Measurements from ENCODE around the gene ATAD1. TPM values are rescaled to one million over a fixed set of nuclear protein-coding genes. Genes with fewer than 3 reads are reported as not detected.
"Not testable (repeated sequence)": the region's sequence is repeated elsewhere in the genome, so short reads cannot be mapped to it uniquely, and the experiment has no call there.

ATAD1 gene
- total RNA-seq, 4 donors from 2014 or later: 36.6 to 52.8 (median 45.8) TPM

DNA sequence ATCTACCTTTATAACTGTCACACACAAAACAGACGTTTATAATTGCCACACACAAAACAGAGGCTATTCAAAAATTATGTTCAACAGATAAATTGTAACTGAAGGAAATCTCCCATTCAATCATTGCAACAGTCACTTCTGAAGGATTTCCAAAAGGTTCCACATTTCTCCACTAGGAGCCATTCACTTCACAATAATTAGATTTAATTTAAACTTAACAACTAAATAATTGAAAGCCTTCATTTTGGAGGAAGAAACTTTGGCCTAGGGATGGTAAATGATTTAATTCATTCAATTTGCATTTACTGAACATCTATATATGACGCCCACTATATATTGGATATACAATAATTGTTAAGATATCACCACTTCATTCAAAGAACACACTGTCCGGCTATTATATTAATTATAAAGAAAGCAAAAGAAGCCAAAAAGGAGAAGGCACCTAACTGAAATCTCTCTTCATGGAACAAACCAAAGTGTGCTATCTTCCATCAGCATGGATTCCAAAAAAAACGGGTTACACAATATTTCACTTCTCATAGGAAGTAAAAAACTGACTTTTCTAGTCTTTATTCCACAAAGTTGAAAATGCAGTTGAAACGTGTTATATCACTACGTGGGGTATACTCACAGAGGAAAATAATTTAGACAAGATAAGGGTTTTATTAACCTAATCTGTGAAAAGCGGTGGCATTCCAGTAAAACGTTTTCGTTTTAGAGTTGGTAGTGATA, 1.7 kb downstream of the ATAD1 start:
- TF ChIP-seq POLR2A (IDR thresholded peaks at IDR 0.05) (no peak), POLR2AphosphoS5 (IDR thresholded peaks at IDR 0.05) (no peak), EP300 (IDR thresholded peaks at IDR 0.05) (no peak)
- TF ChIP-seq, protein P1, sequence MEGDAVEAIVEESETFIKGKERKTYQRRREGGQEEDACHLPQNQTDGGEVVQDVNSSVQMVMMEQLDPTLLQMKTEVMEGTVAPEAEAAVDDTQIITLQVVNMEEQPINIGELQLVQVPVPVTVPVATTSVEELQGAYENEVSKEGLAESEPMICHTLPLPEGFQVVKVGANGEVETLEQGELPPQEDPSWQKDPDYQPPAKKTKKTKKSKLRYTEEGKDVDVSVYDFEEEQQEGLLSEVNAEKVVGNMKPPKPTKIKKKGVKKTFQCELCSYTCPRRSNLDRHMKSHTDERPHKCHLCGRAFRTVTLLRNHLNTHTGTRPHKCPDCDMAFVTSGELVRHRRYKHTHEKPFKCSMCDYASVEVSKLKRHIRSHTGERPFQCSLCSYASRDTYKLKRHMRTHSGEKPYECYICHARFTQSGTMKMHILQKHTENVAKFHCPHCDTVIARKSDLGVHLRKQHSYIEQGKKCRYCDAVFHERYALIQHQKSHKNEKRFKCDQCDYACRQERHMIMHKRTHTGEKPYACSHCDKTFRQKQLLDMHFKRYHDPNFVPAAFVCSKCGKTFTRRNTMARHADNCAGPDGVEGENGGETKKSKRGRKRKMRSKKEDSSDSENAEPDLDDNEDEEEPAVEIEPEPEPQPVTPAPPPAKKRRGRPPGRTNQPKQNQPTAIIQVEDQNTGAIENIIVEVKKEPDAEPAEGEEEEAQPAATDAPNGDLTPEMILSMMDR (IDR thresholded peaks at IDR 0.05): no peak
- peak overlapping the region in 1 of 2 donors; percentile 76 for H3K4me3 ChIP-seq

DNA sequence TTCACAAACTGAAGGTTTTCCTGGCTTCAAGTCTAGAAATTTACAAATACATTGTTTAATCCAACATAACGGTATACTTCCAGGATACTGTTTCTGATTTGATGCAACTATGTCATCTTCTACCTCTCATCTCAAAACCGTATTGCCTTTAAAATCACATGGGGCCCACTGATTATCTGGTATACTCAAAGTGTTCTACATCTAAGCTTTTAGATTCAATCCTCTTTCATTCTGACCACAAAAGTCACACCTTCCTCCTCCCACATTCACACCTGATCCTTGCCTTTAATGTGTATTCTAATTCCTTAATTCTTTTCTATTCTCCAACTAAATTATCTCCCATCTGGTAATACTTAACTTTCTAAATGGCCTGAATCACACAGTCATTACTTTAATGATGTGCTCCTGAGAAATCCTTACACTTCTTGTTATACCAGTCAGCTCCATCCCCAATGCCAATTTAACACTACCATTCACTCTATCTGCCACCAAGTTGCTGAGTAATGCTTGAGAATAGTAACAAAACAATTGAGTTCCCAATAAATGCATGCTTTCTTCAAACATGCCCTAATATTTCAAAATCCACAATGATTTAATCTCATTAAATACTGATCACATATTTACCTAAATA, 13.0 kb downstream of the ATAD1 start:
- Histone ChIP-seq H3K4me1 (peaks cover 0 to 12% (median 0%) of the 10 kb centered on the region in 3 donors), H3K36me3 (peaks cover 0 to 30% of the 10 kb centered on the region in 2 donors), H3K27ac (no peak overlapping the region), H3K4me3 (no peak overlapping the region), H3K27me3 (no peaks in the 10 kb centered on the region), H3K9me3 (no peaks in the 10 kb centered on the region)
- WGBS, 2 donors (ENCODE audit: low coverage in 1 of 2): 88 to 100% methylated on average over 2 of the region's 2 CpGs
- ATAC-seq: no peak
- TF ChIP-seq POLR2AphosphoS5 (IDR thresholded peaks at IDR 0.05) (no peak), POLR2A (IDR thresholded peaks at IDR 0.05) (no peak), EP300 (IDR thresholded peaks at IDR 0.05) (no peak)
- TF ChIP-seq, protein P1 (IDR thresholded peaks at IDR 0.05): no peak

More for the DNA sequence above, 1.7 kb downstream of the ATAD1 start:
- Histone ChIP-seq H3K27ac (no peak overlapping the region), H3K36me3 (peaks cover 0 to 15% of the 10 kb centered on the region in 2 donors), H3K9me3 (no peaks in the 10 kb centered on the region), H3K4me1 (peaks cover 4 to 37% (median 5%) of the 10 kb centered on the region in 3 donors), H3K27me3 (no peaks in the 10 kb centered on the region)
- 64 to 76% methylated on average over 9 of the region's 9 CpGs for WGBS, 2 donors (ENCODE audit: low coverage in 1 of 2)
- no peak for ATAC-seq

DNA sequence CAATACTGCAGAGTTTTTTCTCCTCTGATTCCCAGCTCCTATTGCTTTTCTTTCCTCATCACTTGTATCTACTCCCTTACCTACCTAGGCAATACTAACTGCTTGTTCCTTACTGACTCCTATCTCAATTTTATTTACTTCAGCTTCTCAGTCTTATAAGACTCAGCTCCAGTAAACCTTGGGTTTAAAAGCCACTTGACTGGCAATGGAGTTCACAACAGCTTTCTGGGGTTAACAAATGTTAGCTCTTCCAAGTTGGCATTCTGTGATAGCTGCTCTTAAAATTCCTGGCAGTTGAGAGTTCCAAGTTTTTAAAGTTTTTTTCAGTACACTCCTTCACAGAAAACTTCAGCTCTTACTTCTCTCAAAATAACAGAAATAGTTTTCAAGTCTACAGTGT, 14.2 kb downstream of the ATAD1 start:
- Histone ChIP-seq H3K36me3 (peaks cover 0 to 20% of the 10 kb centered on the region in 2 donors), H3K27ac (no peak overlapping the region), H3K27me3 (no peaks in the 10 kb centered on the region), H3K4me3 (no peak overlapping the region), H3K4me1 (peaks cover 0 to 12% (median 0%) of the 10 kb centered on the region in 3 donors), H3K9me3 (no peaks in the 10 kb centered on the region)
- TF ChIP-seq, protein P1 (IDR thresholded peaks at IDR 0.05): no peak
- TF ChIP-seq EP300 (IDR thresholded peaks at IDR 0.05): no peak
- TF ChIP-seq POLR2AphosphoS5 (IDR thresholded peaks at IDR 0.05): no peak
- no peak for TF ChIP-seq POLR2A (IDR thresholded peaks at IDR 0.05)
- ATAC-seq: no peak

DNA sequence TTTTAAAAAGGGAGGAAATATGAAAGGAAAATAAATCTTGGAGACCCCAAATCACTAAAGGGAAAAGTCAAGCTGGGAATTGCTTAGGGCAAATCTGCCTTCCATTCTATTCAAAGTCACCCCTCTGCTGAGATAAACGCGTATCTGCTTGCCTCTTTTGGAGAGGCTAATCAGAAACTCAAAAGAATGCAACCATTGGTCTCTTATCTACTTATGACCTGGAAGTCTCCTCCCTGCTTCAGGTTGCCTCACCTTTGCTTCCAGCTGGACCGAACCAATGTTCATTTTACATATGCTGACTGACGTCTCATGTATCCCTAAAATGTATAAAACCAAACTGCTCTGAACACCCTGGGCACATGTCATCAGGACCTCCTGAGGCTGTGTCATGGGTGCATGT, 14.7 kb downstream of the ATAD1 start:
- Histone ChIP-seq H3K9me3 (no peaks in the 10 kb centered on the region), H3K27ac (no peak overlapping the region), H3K4me1 (peaks cover 0 to 12% (median 0%) of the 10 kb centered on the region in 3 donors), H3K4me3 (no peak overlapping the region), H3K36me3 (peaks cover 0 to 15% of the 10 kb centered on the region in 2 donors), H3K27me3 (no peaks in the 10 kb centered on the region)
- no peak for ATAC-seq
- 95% methylated on average over 4 of the region's 4 CpGs; no CpG with 5 or more reads in 1 of the 2 donors for WGBS, 2 donors (ENCODE audit: low coverage in 1 of 2)
- TF ChIP-seq EP300 (IDR thresholded peaks at IDR 0.05) (no peak), POLR2AphosphoS5 (IDR thresholded peaks at IDR 0.05) (no peak), POLR2A (IDR thresholded peaks at IDR 0.05) (no peak)
- TF ChIP-seq, protein P1 (IDR thresholded peaks at IDR 0.05): no peak

DNA sequence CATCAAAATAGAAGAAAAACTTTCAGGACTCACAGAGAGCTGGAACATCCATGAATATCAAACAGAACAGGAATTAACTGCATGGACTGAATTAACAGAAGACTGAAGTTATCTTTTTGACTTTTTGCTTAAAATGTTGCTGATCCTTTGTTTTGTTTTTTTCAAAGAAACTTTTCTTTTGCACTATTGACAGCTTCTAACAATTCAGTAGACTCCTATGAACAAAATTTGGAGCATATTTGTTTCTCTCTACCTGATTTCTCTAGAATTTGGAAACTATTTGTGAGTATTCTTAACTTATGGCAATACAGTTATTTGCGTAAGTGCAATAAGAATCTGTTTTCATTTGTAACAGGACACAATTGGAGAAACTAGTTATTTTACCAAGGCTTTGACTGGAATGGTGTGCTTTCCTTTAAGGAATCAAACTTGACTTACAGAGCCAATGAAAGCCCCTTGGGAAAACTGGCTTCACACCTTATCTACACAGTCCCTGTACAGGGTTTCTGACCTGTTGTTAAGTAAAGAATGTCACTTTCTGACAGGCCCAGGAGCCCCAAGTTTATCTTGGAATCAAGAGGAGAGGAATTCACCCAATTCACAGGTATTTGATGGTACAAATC, 16.1 kb downstream of the ATAD1 start:
- not testable (repeated sequence) for H3K36me3 ChIP-seq, H3K27ac ChIP-seq, H3K9me3 ChIP-seq, ATAC-seq, H3K4me3 ChIP-seq, H3K27me3 ChIP-seq
- WGBS, 2 donors (ENCODE audit: low coverage in 1 of 2): 100% methylated on average over 1 of the region's 1 CpG
- peaks cover 0 to 12% (median 0%) of the 10 kb centered on the region in 3 donors for H3K4me1 ChIP-seq

Data from gastroesophageal sphincter (tissue), 4 donors.